ENCODE measurements around the gene LRRC3.

The LRRC3 gene

GRCh38 chr21:44454747-44455523 is at the start of gene LRRC3:
TSS of gene LRRC3 (plus strand) at chr21:44455510. CDS start at chr21:44456645, 1,135 bp downstream.
- TF ChIP-seq CTCF (IDR thresholded peaks at IDR 0.05; ENCODE audit: insufficient read depth, low read depth, low read length, missing control alignments), result no peak
- peak within 1 kb of the TSS; percentile 50 for H3K4me3 ChIP-seq (ENCODE audit: low read depth, low read length)
- peak; percentile 86 for DNase-seq (ENCODE audit: low read depth)

- no peak for DNase-seq (ENCODE audit: low read depth)
- no peak for TF ChIP-seq CTCF (IDR thresholded peaks at IDR 0.05; ENCODE audit: insufficient read depth, low read depth, low read length, missing control alignments)
- no peak overlapping the region for H3K4me3 ChIP-seq (ENCODE audit: low read depth, low read length)
Measured at GRCh38 chr21:44405948-44406872, 49.1 kb upstream of the LRRC3 start.

GRCh38 chr21:44406953-44407352 is 48.4 kb upstream of the LRRC3 start:
- no peak for DNase-seq (ENCODE audit: low read depth)
- TF ChIP-seq CTCF (IDR thresholded peaks at IDR 0.05; ENCODE audit: insufficient read depth, low read depth, low read length, missing control alignments), result no peak

GRCh38 chr21:44407493-44407892 is 47.8 kb upstream of the LRRC3 start:
- DNase-seq (ENCODE audit: low read depth), result no peak
- H3K4me3 ChIP-seq (ENCODE audit: low read depth, low read length), result no peak overlapping the region
- no peak for TF ChIP-seq CTCF (IDR thresholded peaks at IDR 0.05; ENCODE audit: insufficient read depth, low read depth, low read length, missing control alignments)

More at GRCh38 chr21:44406953-44407352, 48.4 kb upstream of the LRRC3 start:
- H3K4me3 ChIP-seq (ENCODE audit: low read depth, low read length), result no peak overlapping the region

- no peak for DNase-seq (ENCODE audit: low read depth)
- no peak for TF ChIP-seq CTCF (IDR thresholded peaks at IDR 0.05; ENCODE audit: insufficient read depth, low read depth, low read length, missing control alignments)
- H3K4me3 ChIP-seq (ENCODE audit: low read depth, low read length), result no peak overlapping the region
Measured at GRCh38 chr21:44408226-44408625, 47.1 kb upstream of the LRRC3 start.

GRCh38 chr21:44413566-44414290 is 41.6 kb upstream of the LRRC3 start:
- no peak for TF ChIP-seq CTCF (IDR thresholded peaks at IDR 0.05; ENCODE audit: insufficient read depth, low read depth, low read length, missing control alignments)

More at GRCh38 chr21:44413566-44414290, 41.6 kb upstream of the LRRC3 start:
- H3K4me3 ChIP-seq (ENCODE audit: low read depth, low read length), result no peak overlapping the region
- DNase-seq (ENCODE audit: low read depth), result no peak
